ENCODE measurements around the gene RAB3IP. TPM values are rescaled to one million over a fixed set of nuclear protein-coding genes. Genes with fewer than 3 reads are reported as not detected.
A peak's percentile ranks its signal among the peaks of the same experiment; 100 is the strongest.

RAB3IP gene
- total RNA-seq, 4 donors from 2014 or later, result 18.6 to 27.4 (median 20.3) TPM

- Histone ChIP-seq H3K9me3 (no peaks in the 10 kb centered on the region), H3K4me3 (no peak overlapping the region), H3K36me3 (no peaks in the 10 kb centered on the region), H3K27ac (peak overlapping the region; percentile 25 to 67 (median 30)), H3K4me1 (peaks cover 0 to 8% of the 10 kb centered on the region in 2 donors), H3K27me3 (no peaks in the 10 kb centered on the region)
- no peak for TF ChIP-seq CTCF (IDR thresholded peaks at IDR 0.05 in 4 of 5, conservative IDR thresholded peaks at IDR 0.05 in 1 of 5)
- TF ChIP-seq POLR2A (IDR thresholded peaks at IDR 0.05), result no peak
- intact Hi-C loops (cut with DNase I; ENCODE audit: low total_unique reads), result no loop called here
- DNase-seq, result peak; percentile 35 to 53
- ATAC-seq, result peak; percentile 96 to 97
- in situ Hi-C loops (cut with MboI; ENCODE audit: low sequenced_read_pairs in 4 of 4), result no loop called here
Measured at GRCh38 chr12:69719336-69720316, 19.0 kb upstream of the RAB3IP start.

- Histone ChIP-seq H3K36me3 (no peaks in the 10 kb centered on the region), H3K27ac (no peak overlapping the region), H3K27me3 (no peaks in the 10 kb centered on the region), H3K9me3 (no peaks in the 10 kb centered on the region), H3K4me1 (peaks cover 0 to 8% of the 10 kb centered on the region in 2 donors), H3K4me3 (no peak overlapping the region)
- ATAC-seq (no peak), DNase-seq (no peak)
- in situ Hi-C loops (cut with MboI; ENCODE audit: low sequenced_read_pairs in 4 of 4) (no loop called here), intact Hi-C loops (cut with DNase I; ENCODE audit: low total_unique reads) (no loop called here)
- TF ChIP-seq CTCF (IDR thresholded peaks at IDR 0.05 in 4 of 5, conservative IDR thresholded peaks at IDR 0.05 in 1 of 5) (no peak), POLR2A (IDR thresholded peaks at IDR 0.05) (no peak)
Measured at GRCh38 chr12:69720750-69721149, 17.9 kb upstream of the RAB3IP start.

GRCh38 chr12:69726922-69727321 lies 11.7 kb upstream of the RAB3IP start:
- DNase-seq (no peak), ATAC-seq (no peak)
- Histone ChIP-seq H3K27me3 (no peaks in the 10 kb centered on the region), H3K4me1 (no peaks in the 10 kb centered on the region), H3K9me3 (no peaks in the 10 kb centered on the region), H3K36me3 (no peaks in the 10 kb centered on the region), H3K27ac (no peak overlapping the region), H3K4me3 (no peak overlapping the region)
- TF ChIP-seq POLR2A (IDR thresholded peaks at IDR 0.05) (no peak), CTCF (IDR thresholded peaks at IDR 0.05 in 4 of 5, conservative IDR thresholded peaks at IDR 0.05 in 1 of 5) (no peak)
- in situ Hi-C loops (cut with MboI; ENCODE audit: low sequenced_read_pairs in 4 of 4) (no loop called here), intact Hi-C loops (cut with DNase I; ENCODE audit: low total_unique reads) (no loop called here)

- Histone ChIP-seq H3K36me3 (no peaks in the 10 kb centered on the region), H3K4me1 (no peaks in the 10 kb centered on the region), H3K27ac (no peak overlapping the region), H3K4me3 (no peak overlapping the region), H3K9me3 (no peaks in the 10 kb centered on the region), H3K27me3 (no peaks in the 10 kb centered on the region)
- TF ChIP-seq CTCF (IDR thresholded peaks at IDR 0.05 in 4 of 5, conservative IDR thresholded peaks at IDR 0.05 in 1 of 5) (no peak), POLR2A (IDR thresholded peaks at IDR 0.05) (no peak)
- in situ Hi-C loops (cut with MboI; ENCODE audit: low sequenced_read_pairs in 4 of 4) (no loop called here), intact Hi-C loops (cut with DNase I; ENCODE audit: low total_unique reads) (loop anchor here (10.0 kb wide), 3 partner anchors 147 to 477 kb away; partner anchors contain the start of genes CCT2 and YEATS4)
- no peak for DNase-seq
- no peak for ATAC-seq
Measured at GRCh38 chr12:69732088-69732487, 6.6 kb upstream of the RAB3IP start.

Data from gastrocnemius medialis (tissue), 4 donors.